Brain microvascular endothelial cell (primary cell): ENCODE results near the gene CD3E.

Experiments
- DNase-seq: peaks from one replicate; pipeline ENCODE4 v3.0.0-alpha.2; 2020
- H3K27ac ChIP-seq: fragments of 250-450 bp; sonication (Bioruptor Pico); 2 replicates; pipeline ENCODE4 v1.5.1; 2020; ENCODE audit warnings: mild to moderate bottlenecking, moderate library complexity
- H3K27me3 ChIP-seq: fragments of 250-450 bp; sonication (Bioruptor Pico); replicated peaks from 2 replicates; pipeline ENCODE4 v1.5.1; 2020; ENCODE audit warnings: mild to moderate bottlenecking
- H3K36me3 ChIP-seq: fragments of 250-450 bp; sonication (Bioruptor Pico); replicated peaks from 2 replicates; pipeline ENCODE4 v1.5.1; 2020; ENCODE audit warnings: mild to moderate bottlenecking
- H3K4me3 ChIP-seq: 2 replicates; pipeline ENCODE4 v1.5.1; 2011; ENCODE audit warnings: low read depth, mild to moderate bottlenecking, control low read depth, low read length, moderate library complexity
- in situ Hi-C: cut with HindIII; loops from 2 replicates; pipeline ENCODE4 v1.10.0; 2017; ENCODE audit warnings: low sequenced_read_pairs, low pct_ligation_motif_present
- TF ChIP-seq, protein P1 (sequence below): IDR thresholded peaks from 2 replicates; pipeline ENCODE4 v1.5.1; 2011; ENCODE audit warnings: low read depth, mild to moderate bottlenecking, moderate library complexity, low read length, control low read depth, inconsistent platforms; ENCODE audit errors: missing control alignments

CD3E gene

DNA sequence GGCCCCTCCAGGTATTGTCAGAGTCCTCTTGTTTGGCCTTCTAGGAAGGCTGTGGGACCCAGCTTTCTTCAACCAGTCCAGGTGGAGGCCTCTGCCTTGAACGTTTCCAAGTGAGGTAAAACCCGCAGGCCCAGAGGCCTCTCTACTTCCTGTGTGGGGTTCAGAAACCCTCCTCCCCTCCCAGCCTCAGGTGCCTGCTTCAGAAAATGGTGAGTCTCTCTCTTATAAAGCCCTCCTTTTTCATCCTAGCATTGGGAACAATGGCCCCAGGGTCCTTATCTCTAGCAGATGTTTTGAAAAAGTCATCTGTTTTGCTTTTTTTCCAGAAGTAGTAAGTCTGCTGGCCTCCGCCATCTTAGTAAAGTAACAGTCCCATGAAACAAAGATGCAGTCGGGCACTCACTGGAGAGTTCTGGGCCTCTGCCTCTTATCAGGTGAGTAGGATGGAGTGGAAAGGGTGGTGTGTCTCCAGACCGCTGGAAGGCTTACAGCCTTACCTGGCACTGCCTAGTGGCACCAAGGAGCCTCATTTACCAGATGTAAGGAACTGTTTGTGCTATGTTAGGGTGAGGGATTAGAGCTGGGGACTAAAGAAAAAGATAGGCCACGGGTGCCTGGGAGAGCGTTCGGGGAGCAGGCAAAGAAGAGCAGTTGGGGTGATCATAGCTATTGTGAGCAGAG lies at the start of gene CD3E:
CD3E (plus strand) TSS at position 163 of the 681 bp plus-strand sequence; CDS start at position 386, 223 bp downstream.
- Histone ChIP-seq H3K36me3 (no peaks in the 10 kb centered on the region), H3K27me3 (no peaks in the 10 kb centered on the region), H3K4me3 (no peak within 1 kb of the TSS), H3K27ac (no peak within 1 kb of the TSS)
- in situ Hi-C loops, result no loop called here
- DNase-seq, result no peak
- TF ChIP-seq, protein P1, sequence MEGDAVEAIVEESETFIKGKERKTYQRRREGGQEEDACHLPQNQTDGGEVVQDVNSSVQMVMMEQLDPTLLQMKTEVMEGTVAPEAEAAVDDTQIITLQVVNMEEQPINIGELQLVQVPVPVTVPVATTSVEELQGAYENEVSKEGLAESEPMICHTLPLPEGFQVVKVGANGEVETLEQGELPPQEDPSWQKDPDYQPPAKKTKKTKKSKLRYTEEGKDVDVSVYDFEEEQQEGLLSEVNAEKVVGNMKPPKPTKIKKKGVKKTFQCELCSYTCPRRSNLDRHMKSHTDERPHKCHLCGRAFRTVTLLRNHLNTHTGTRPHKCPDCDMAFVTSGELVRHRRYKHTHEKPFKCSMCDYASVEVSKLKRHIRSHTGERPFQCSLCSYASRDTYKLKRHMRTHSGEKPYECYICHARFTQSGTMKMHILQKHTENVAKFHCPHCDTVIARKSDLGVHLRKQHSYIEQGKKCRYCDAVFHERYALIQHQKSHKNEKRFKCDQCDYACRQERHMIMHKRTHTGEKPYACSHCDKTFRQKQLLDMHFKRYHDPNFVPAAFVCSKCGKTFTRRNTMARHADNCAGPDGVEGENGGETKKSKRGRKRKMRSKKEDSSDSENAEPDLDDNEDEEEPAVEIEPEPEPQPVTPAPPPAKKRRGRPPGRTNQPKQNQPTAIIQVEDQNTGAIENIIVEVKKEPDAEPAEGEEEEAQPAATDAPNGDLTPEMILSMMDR, result no peak

DNA sequence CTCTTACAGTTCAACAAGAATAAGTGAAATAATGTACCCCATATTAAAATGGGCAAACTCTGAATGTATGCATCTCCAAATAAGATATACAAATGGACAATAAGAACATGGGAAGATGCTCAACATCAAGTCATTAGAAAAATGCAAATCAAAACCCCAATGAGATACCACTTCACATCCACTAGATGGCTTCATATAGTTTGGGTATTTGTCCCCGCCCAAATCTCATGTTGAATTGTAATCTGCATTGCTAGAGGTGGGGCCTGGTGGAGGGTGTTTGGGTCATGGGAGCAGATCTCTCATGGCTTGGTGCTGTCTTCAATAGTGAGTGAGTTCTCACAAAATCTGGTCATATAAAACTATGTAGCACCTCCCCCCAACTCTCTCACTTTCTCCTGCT lies 46.1 kb upstream of the CD3E start:
- H3K27ac ChIP-seq, result no peak overlapping the region
- TF ChIP-seq, protein P1, result peak; percentile 41
- H3K4me3 ChIP-seq, result no peak overlapping the region
- peaks cover 8% of the 10 kb centered on the region for H3K27me3 ChIP-seq
- H3K36me3 ChIP-seq, result no peaks in the 10 kb centered on the region
- no peak for DNase-seq
- in situ Hi-C loops, result no loop called here

DNA sequence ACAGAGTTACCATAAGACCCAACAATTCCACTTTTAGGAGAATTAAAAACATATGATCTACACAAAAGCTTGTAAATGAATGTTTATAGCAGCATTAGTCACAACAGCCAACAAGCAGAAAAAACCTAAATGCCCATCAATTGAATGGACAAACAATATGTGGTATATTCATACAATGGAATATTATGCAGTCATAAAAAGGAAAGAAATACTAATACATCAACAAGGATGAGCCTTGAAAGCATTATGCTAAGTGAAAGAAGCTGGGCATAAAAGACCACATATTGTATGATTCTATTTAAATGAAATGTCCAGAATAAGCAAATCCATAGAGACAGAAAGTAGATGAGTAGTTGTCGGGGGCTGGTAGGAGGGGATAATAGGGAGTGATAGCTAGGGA lies 45.4 kb upstream of the CD3E start:
- TF ChIP-seq, protein P1, result no peak
- no peak for DNase-seq
- no peak overlapping the region for H3K27ac ChIP-seq
- H3K27me3 ChIP-seq, result peaks cover 15% of the 10 kb centered on the region
- H3K4me3 ChIP-seq, result no peak overlapping the region
- in situ Hi-C loops, result no loop called here
- H3K36me3 ChIP-seq, result no peaks in the 10 kb centered on the region

DNA sequence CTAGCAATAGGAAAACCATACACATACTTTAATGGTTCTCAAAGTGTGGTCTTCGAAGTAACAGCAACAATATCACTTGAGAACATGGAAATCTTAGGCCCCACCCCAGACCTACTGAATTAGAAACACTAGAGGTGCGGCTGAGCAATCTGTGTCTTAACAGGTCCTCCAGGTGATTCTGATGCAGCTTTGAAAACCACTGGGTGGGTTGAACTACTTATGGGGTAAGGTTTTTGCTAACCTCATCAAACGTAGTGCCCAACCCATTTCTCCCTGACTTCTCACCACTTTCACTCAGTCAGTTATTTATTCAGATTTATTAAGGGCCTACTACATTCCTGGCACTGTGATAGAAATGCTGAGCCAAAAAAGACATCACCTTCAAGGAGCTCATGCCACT lies 44.2 kb upstream of the CD3E start:
- Histone ChIP-seq H3K27me3 (peaks cover 24% of the 10 kb centered on the region), H3K27ac (no peak overlapping the region), H3K4me3 (no peak overlapping the region), H3K36me3 (no peaks in the 10 kb centered on the region)
- TF ChIP-seq, protein P1, result no peak
- in situ Hi-C loops, result no loop called here
- DNase-seq, result no peak

DNA sequence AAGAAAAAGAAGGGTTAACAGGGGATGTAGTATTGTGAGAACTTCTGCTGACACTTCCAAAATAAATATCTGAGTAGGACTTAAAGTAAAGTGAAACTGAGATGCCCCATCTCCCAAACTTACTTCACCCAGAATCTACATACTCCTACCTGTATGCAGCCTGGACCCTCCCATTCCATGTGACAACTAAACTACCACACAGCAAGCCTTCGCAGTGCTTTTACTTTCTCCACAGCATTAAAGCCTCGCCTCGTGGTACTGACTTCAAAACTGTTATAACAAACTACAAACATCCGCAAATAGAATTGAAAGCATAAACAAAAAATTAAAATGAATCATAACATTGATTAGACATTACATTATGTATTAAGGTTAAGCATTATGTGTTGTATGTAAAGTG lies 41.4 kb upstream of the CD3E start:
- in situ Hi-C loops, result no loop called here
- Histone ChIP-seq H3K27ac (no peak overlapping the region), H3K4me3 (no peak overlapping the region), H3K36me3 (no peaks in the 10 kb centered on the region), H3K27me3 (peaks cover 31% of the 10 kb centered on the region)
- no peak for DNase-seq
- TF ChIP-seq, protein P1, result no peak
